ENCODE data around the gene FADS6.

The FADS6 gene

GRCh38 chr17:74935585-74936469 is 42.4 kb upstream of the FADS6 start, which contains the start of gene OTOP3:
OTOP3 (plus strand) TSS chr17:74935898; CDS start chr17:74935922, 24 bp downstream.
- H3K27ac ChIP-seq: no peak within 1 kb of the TSS
- TF ChIP-seq CTCF (IDR thresholded peaks at IDR 0.05) (no peak), ZFX (IDR thresholded peaks at IDR 0.05; ENCODE audit: borderline replicate concordance) (no peak)

- TF ChIP-seq ZFX (IDR thresholded peaks at IDR 0.05; ENCODE audit: borderline replicate concordance) (no peak), CTCF (IDR thresholded peaks at IDR 0.05) (no peak)
- no peak overlapping the region for H3K27ac ChIP-seq
Observed at GRCh38 chr17:74935048-74935447, 41.6 kb upstream of the FADS6 start.

GRCh38 chr17:74930535-74931036 is 37.2 kb upstream of the FADS6 start:
- H3K27ac ChIP-seq: no peak overlapping the region
- TF ChIP-seq CTCF (IDR thresholded peaks at IDR 0.05) (no peak), ZFX (IDR thresholded peaks at IDR 0.05; ENCODE audit: borderline replicate concordance) (no peak)

- H3K27ac ChIP-seq: no peak overlapping the region
- TF ChIP-seq CTCF (IDR thresholded peaks at IDR 0.05) (no peak), ZFX (IDR thresholded peaks at IDR 0.05; ENCODE audit: borderline replicate concordance) (no peak)
Observed at GRCh38 chr17:74928786-74929185, 35.4 kb upstream of the FADS6 start.

GRCh38 chr17:74925242-74925641 is 31.8 kb upstream of the FADS6 start:
- TF ChIP-seq ZFX (IDR thresholded peaks at IDR 0.05; ENCODE audit: borderline replicate concordance) (no peak), CTCF (IDR thresholded peaks at IDR 0.05) (no peak)
- no peak overlapping the region for H3K27ac ChIP-seq

GRCh38 chr17:74924250-74924948 is 31.0 kb upstream of the FADS6 start, which contains the start of gene OTOP2:
OTOP2 (plus strand) TSS chr17:74924273; CDS start chr17:74924633, 360 bp downstream.
- no peak for TF ChIP-seq ZFX (IDR thresholded peaks at IDR 0.05; ENCODE audit: borderline replicate concordance)
- TF ChIP-seq CTCF (IDR thresholded peaks at IDR 0.05): no peak
- no peak within 1 kb of the TSS for H3K27ac ChIP-seq
